WI38 (cell line): ENCODE results near the gene CCSER2.

ENCODE experiments used
- H3K4me3 ChIP-seq: 2 replicates; pipeline ENCODE4 v1.5.1; 2011; ENCODE audit warnings: low read depth, mild to moderate bottlenecking, control low read depth, low read length
- TF ChIP-seq, protein P1 (sequence below): IDR thresholded peaks from 2 replicates; pipeline ENCODE4 v1.5.1; 2012; ENCODE audit warnings: low read depth, mild to moderate bottlenecking, control low read depth, low read length

CCSER2 gene

GRCh38 chr10:84334811-84335210 lies 6.4 kb downstream of the CCSER2 start:
- no peak overlapping the region for H3K4me3 ChIP-seq
- TF ChIP-seq, protein P1, sequence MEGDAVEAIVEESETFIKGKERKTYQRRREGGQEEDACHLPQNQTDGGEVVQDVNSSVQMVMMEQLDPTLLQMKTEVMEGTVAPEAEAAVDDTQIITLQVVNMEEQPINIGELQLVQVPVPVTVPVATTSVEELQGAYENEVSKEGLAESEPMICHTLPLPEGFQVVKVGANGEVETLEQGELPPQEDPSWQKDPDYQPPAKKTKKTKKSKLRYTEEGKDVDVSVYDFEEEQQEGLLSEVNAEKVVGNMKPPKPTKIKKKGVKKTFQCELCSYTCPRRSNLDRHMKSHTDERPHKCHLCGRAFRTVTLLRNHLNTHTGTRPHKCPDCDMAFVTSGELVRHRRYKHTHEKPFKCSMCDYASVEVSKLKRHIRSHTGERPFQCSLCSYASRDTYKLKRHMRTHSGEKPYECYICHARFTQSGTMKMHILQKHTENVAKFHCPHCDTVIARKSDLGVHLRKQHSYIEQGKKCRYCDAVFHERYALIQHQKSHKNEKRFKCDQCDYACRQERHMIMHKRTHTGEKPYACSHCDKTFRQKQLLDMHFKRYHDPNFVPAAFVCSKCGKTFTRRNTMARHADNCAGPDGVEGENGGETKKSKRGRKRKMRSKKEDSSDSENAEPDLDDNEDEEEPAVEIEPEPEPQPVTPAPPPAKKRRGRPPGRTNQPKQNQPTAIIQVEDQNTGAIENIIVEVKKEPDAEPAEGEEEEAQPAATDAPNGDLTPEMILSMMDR: no peak

DNA sequence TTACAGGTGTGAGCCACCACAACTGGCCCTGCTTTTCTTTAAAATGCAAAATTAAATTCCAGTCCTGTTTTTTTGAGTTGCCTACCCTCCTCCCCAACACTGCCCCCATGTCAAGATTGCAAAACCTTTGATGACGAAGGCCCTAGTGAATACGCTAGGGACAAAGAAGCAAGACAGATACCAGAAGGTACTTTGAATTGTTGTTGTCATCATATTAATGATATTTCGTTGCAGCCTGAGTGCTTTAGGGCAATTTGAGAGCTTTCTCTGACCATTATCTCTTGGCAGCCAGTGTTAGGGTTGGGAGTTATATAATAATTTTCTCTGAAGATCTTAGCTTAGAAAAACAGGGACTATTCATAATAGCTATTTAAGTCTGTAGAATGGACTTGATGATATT lies 7.1 kb downstream of the CCSER2 start:
- H3K4me3 ChIP-seq: no peak overlapping the region
- TF ChIP-seq, protein P1: no peak

- TF ChIP-seq, protein P1: no peak
- no peak overlapping the region for H3K4me3 ChIP-seq
Measured at GRCh38 chr10:84336406-84337090, 8.2 kb downstream of the CCSER2 start.

DNA sequence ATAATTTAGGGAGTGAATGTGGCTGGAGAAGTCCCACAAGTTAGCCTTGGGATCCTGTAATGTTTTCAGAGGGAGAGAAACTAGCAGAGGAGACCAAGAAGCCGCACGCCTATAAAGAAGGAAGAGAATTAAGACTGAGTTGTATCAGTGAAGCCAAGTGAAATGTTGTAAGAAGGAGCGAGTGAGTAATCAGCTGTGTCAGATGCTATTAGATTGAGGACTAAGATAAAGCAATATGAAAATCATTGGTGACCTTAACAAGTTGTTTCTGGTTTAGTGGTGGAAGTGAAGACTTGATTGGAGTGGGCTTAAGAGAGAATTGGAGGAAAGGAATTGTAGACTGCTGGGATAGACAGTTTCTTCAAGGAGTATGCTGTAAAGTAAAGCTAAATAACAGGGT lies 8.8 kb downstream of the CCSER2 start:
- TF ChIP-seq, protein P1: no peak
- no peak overlapping the region for H3K4me3 ChIP-seq

- TF ChIP-seq, protein P1: no peak
- no peak overlapping the region for H3K4me3 ChIP-seq
Measured at GRCh38 chr10:84339025-84339424, 10.6 kb downstream of the CCSER2 start.

- no peak overlapping the region for H3K4me3 ChIP-seq
- TF ChIP-seq, protein P1: no peak
Measured at GRCh38 chr10:84340187-84340586, 11.8 kb downstream of the CCSER2 start.

DNA sequence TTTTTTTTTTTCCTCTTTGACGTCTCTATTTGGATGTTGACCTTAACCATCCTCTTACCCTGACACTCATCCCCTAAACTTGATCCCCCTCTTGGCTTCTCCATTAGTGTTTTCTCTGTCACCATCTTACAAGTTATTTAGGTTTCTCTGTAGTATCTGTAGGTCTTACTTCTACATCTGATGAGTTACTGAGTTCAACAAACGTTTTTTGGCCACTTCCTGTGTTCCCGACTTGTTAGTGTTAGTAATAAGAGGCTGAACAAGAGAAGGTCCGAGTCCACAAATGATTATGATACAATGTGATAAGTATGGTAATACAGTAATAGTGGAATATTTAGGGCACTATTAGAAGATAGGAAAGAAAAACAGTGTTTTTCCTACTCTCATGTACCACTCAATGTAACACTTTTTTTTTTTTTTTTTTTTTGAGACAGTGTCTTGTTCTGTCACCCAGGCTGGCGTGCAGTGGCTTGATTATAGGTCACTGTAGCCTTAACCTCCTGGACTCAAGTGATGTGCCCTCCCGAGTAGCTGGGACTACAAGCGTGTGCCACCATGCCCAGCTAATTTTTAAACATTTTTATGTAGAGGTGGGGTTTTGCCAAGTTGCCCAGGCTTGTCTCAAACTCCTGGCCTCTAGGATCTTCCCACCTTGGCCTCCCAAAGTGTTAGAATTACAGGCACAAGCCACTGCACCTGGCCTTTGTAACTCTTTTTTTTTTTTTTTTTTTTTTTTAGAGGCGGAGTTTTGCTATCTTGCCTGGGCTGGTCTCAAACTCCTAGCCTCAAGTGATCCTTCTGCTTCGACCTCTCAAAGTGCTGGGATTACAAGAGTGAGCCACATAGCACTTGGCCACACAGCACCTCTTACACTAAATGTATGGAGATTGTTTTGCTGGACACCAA lies 12.5 kb downstream of the CCSER2 start:
- TF ChIP-seq, protein P1: no peak
- H3K4me3 ChIP-seq: no peak overlapping the region
